Activated T-cell treated with anti-CD3 and anti-CD28 coated beads, Interleukin-2, amount 50 U/mL, for 4 hours (primary cell): ENCODE results near the gene HRCT1. TPM values are rescaled to one million over a fixed set of nuclear protein-coding genes. Genes with fewer than 3 reads are reported as not detected.

Source experiments
- ATAC-seq, 2 donors: fragments of 200-7000 bp; cut with Tn5 transposase; one replicate each; pipeline ENCODE4 v1.10.0; 2021
- DNase-seq: peaks from one replicate; pipeline ENCODE4 v3.0.0-alpha.2; 2020
- H3K27me3 Mint-ChIP-seq: one replicate; pipeline ENCODE4 v1.8.0; 2021; ENCODE audit warnings: low read depth, mixed read lengths
- H3K36me3 Mint-ChIP-seq: one replicate; pipeline ENCODE4 v1.8.0; 2022; ENCODE audit warnings: mixed read lengths; ENCODE audit not compliant: insufficient read depth
- H3K4me1 Mint-ChIP-seq: one replicate; pipeline ENCODE4 v1.8.0; 2021; ENCODE audit warnings: low read depth, mixed read lengths
- H3K4me3 Mint-ChIP-seq: one replicate; pipeline ENCODE4 v1.8.0; 2021; ENCODE audit warnings: mild to moderate bottlenecking, moderate library complexity, mixed read lengths
- H3K9me3 Mint-ChIP-seq: one replicate; pipeline ENCODE4 v1.8.0; 2021; ENCODE audit warnings: mixed read lengths
- total RNA-seq, 3 donors: library from RNA; stranded (reverse); gene quantifications; one replicate each; pipeline ENCODE4 v1.2.1, GENCODE V29; 2021

The HRCT1 gene
- total RNA-seq, 3 donors from 2014 or later = not detected

DNA sequence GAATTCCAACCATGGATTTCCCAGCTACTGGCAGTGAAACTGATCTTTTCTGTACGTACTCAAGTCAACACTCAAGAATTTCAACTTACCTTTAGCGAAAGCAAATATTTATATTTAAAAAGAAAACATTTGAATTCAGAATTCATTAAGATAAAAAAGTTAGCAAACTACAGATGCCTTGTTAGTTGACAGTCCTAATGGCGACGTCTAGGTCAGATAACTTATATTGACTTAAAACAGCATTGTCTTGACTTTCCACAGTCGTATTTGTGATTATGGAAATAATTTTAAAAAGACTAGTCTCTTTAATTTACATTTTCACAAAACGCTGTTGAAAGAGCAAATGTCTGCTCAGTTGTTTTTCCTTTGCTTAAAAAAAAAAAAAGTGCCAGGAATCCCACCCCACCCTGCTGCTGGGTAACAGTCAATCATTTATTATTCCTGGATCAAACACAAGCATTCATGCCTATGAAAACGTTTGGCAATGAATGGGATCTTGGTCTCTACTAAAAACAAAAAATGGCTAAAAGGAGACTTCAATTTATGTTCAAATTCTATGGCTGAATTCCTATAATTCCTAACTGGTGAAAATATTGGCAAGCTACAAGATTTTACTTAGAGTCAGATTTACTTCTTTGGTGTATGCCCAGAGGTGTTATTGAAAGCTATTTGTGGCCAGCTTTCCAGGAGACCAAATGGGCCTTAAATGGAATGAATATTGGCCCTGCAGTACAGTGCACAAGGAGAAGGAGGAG is 29.9 kb downstream of the HRCT1 start:
- ATAC-seq = no peak
- Mint-ChIP-seq H3K27me3 (no peaks in the 10 kb centered on the region), H3K36me3 (no peaks in the 10 kb centered on the region), H3K9me3 (peaks cover 6% of the 10 kb centered on the region), H3K4me3 (no peak overlapping the region), H3K4me1 (peaks cover 52% of the 10 kb centered on the region)
- no peak for DNase-seq

DNA sequence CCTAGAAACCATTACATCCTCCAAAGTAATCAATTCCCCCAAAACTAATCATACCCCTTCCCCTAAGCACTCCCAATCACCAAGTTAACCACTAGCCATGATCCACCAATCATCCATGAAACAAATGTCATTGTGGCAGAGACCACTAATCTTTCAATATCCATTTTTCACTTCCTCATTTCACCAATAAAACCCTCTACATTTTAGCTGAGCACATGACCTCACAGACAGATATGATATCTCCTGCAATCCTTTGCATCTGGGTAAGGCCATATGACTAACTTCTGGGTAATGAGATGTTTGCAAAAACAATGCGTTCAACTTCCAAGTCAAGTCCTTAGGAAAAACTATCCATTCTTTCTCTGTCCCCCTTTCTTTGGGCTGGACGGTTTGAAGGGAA is 31.2 kb downstream of the HRCT1 start:
- DNase-seq = no peak
- Mint-ChIP-seq H3K9me3 (peaks cover 6% of the 10 kb centered on the region), H3K4me3 (no peak overlapping the region), H3K4me1 (peaks cover 65% of the 10 kb centered on the region), H3K36me3 (no peaks in the 10 kb centered on the region), H3K27me3 (no peaks in the 10 kb centered on the region)
- no peak for ATAC-seq

- H3K4me3 Mint-ChIP-seq = no peak overlapping the region
- peaks cover 6% of the 10 kb centered on the region for H3K9me3 Mint-ChIP-seq
- H3K4me1 Mint-ChIP-seq = peaks cover 66% of the 10 kb centered on the region
- DNase-seq (no peak), ATAC-seq (peak; percentile 23 to 47)
- no peaks in the 10 kb centered on the region for H3K27me3 Mint-ChIP-seq
- no peaks in the 10 kb centered on the region for H3K36me3 Mint-ChIP-seq
Observed at GRCh38 chr9:35938474-35939356, 32.7 kb downstream of the HRCT1 start.

DNA sequence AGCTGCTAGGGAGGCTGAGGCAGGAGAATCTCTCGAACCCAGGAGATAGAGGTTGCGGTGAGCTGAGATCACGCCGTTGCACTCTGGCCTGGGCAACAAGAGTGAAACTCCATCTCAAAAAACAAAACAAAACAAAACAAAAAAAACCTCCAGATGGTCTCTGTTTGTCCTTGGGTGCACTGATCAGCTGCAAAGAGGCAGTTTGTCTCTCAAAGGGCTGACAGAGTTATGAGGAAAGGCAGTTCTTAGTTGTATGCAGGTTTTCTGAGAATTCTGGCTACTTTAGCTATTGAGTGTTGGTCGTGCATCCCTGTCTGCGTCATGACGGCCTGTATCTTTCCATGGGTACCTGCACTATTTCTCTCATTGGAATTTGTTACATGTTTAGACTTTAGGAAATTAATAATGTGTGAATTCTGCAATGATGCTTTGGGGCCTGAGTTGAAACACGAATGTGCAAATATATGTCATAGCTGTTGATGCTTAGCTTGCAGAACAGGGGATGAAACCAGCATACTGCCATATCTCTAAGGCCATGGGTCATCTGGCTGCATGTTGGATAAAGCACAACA is 33.8 kb downstream of the HRCT1 start:
- H3K4me3 Mint-ChIP-seq = no peak overlapping the region
- H3K27me3 Mint-ChIP-seq = no peaks in the 10 kb centered on the region
- H3K4me1 Mint-ChIP-seq = peaks cover 75% of the 10 kb centered on the region
- H3K36me3 Mint-ChIP-seq = no peaks in the 10 kb centered on the region
- ATAC-seq (no peak), DNase-seq (no peak)
- peaks cover 6% of the 10 kb centered on the region for H3K9me3 Mint-ChIP-seq

DNA sequence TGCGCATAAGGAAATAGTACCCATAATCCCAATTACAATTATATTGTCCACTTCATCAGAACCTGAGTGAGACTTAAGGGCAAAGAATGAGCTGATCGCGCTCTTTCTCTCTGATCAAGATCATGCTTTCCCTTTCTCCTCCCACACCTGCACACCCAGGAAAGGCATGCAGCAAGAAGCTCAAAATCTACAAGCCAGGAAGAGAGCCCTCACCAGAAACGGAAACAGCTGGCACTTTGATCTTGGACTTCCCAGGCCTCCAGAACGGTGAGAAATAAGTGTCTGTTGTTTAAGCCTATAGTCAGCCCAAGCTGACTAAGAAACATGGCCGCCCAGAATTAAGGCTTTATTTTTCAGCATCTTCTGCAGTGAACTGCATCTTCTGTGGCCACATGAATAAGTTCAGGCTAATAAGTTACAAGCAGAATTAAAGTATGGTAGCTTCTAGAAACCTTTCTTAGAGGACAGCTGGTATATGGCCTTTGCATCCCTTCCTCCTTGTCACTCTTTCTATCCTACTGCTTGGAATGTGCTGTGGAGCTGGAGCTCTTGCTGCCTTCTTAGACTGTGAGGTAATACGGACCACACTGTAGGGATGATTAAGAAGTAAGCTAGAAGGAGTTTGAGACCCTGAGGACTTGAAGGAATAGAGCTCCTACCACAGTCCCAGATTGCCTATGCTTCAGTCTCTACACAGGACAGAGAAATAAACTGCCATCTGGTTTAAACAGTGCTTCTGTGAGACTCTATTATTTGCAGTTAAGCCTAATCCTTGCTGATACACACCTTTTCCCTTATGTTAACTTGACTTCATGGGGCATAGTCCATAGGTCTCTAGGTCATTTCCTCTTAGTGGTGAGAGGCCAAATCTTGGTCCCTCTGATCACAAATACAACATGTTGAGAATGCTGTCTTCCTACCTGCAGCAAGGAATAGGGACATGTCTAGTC is 34.7 kb downstream of the HRCT1 start:
- H3K4me1 Mint-ChIP-seq = peaks cover 85% of the 10 kb centered on the region
- ATAC-seq = peak; percentile 76 to 79

DNA sequence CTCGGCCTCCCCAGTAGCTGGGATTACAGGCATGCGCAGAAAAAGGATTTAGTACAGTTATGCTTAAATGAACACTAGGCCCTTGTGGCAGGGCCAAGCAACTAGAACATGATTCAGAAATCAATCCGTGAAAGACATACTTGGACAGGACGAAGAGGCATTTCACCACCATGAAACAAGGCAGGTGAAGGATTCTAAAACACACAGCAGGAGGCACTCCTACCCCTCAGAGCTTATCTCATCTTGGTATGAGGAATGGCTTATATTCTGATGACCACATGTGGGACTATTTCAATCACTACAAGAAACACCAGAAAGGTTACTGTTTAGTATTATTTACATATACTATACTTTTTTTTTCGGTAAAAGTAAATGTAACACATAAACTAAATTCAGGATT is 36.3 kb downstream of the HRCT1 start:
- Mint-ChIP-seq H3K9me3 (peaks cover 2% of the 10 kb centered on the region), H3K4me3 (no peak overlapping the region), H3K27me3 (no peaks in the 10 kb centered on the region), H3K4me1 (peaks cover 81% of the 10 kb centered on the region), H3K36me3 (no peaks in the 10 kb centered on the region)
- ATAC-seq = no peak
- DNase-seq = no peak

More for the DNA sequence above, 34.7 kb downstream of the HRCT1 start:
- H3K36me3 Mint-ChIP-seq = no peaks in the 10 kb centered on the region
- peak overlapping the region; percentile 29 for H3K4me3 Mint-ChIP-seq
- H3K9me3 Mint-ChIP-seq = peaks cover 6% of the 10 kb centered on the region
- H3K27me3 Mint-ChIP-seq = no peaks in the 10 kb centered on the region
- DNase-seq = no peak

DNA sequence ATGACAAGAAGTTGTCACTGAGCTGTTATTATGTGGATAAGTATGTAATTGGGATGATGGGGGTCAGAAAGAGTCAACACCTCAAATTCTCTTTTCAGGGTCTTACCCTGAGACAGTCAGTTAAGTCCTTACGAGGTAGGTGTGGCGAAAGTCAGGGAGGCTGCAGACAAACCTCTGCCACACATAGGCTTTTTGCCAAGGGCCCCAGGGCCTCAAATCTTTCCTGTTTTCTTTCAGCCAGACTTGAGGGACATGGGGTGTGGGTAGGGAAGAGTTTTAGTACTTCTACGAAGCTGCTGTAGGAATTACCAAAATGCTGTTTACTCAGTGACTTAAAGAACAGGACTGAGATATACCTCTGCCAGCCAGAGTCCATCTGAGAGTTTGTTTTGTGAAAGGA is 38.2 kb downstream of the HRCT1 start:
- no peaks in the 10 kb centered on the region for H3K36me3 Mint-ChIP-seq
- peaks cover 73% of the 10 kb centered on the region for H3K4me1 Mint-ChIP-seq
- no peaks in the 10 kb centered on the region for H3K27me3 Mint-ChIP-seq
- DNase-seq (no peak), ATAC-seq (no peak)
- peak overlapping the region; percentile 3 for H3K4me3 Mint-ChIP-seq
- no peaks in the 10 kb centered on the region for H3K9me3 Mint-ChIP-seq

DNA sequence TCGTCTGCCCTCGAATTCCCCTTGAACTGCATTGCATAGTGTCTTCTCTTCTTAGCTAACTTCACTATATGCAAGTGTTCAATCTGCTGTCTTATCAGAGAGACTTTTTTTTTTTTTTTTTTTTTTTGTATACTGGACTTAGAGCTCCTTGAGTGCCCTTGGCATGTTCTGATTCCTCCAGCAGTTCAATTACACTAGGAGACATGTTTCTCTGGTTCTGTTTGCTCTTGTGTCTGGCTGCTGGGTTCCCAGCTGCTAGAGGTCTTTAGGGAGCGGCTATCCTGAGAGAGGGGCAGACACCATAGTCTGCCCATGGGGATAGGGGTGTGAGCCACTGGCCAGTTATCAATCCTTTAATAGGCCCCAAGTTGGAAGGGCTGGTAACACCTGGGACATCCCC is 38.8 kb downstream of the HRCT1 start:
- DNase-seq = no peak
- ATAC-seq = no peak
- Mint-ChIP-seq H3K4me3 (no peak overlapping the region), H3K27me3 (no peaks in the 10 kb centered on the region), H3K4me1 (peaks cover 72% of the 10 kb centered on the region), H3K9me3 (no peaks in the 10 kb centered on the region), H3K36me3 (no peaks in the 10 kb centered on the region)

DNA sequence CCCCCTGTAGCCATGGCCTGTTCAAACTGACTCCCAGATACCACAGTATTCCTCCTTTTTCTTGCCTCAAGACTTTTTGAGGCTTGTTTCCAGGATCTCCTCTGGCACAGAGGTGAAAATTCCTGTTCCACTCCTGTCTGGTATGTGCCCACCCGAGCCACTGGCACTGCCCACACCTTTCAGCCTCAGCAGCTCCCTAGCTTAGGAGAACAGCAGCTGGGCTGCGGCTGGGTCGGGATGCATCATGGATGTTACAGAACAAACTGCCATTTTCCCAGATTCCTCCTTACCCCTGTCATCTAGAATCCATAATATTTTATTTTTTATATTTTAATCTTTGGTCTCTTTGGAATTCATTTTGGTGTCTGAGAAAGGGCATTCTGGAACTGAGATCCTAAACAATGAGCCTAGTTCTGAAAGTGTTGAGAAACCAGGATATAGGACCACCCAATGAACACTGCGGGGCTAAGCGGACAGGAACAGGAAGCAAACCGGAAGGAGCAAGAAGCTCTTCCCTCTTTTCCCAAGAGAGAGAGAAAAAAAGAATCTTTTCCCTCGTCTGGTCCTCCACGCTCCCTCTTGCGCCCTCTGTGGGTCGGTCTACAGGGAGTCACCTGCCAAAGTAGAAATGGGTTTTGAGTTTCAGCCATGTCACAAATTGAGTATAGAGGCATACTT is 39.5 kb downstream of the HRCT1 start:
- H3K27me3 Mint-ChIP-seq = no peaks in the 10 kb centered on the region
- DNase-seq = peak; percentile 58
- no peaks in the 10 kb centered on the region for H3K36me3 Mint-ChIP-seq
- peaks cover 66% of the 10 kb centered on the region for H3K4me1 Mint-ChIP-seq
- ATAC-seq = peak; percentile 62 to 75
- no peaks in the 10 kb centered on the region for H3K9me3 Mint-ChIP-seq
- peak overlapping the region; percentile 2 for H3K4me3 Mint-ChIP-seq

DNA sequence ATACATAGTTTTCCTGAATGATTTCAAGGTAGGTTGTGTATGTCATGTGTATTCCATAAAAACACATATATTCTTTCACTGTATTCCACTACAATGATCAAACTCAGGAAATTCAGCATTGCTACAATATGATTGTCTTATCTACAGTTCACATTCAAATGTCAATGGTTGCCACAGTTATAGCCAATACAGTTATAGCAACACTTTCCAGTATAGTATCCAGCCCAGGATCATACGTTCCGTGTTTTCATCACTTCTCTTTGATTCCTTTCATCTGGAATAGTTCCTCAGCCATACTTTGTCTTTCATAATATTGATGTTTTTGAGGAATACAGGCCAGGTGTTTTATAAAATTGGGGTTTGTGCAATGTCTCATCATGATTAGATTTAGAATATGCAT is 42.4 kb downstream of the HRCT1 start:
- no peak for DNase-seq
- Mint-ChIP-seq H3K4me3 (no peak overlapping the region), H3K9me3 (no peaks in the 10 kb centered on the region), H3K36me3 (no peaks in the 10 kb centered on the region), H3K27me3 (peaks cover 2% of the 10 kb centered on the region), H3K4me1 (peaks cover 40% of the 10 kb centered on the region)
- no peak for ATAC-seq

GRCh38 chr9:35948901-35949318 is 42.9 kb downstream of the HRCT1 start:
- no peaks in the 10 kb centered on the region for H3K9me3 Mint-ChIP-seq
- H3K4me1 Mint-ChIP-seq = peaks cover 35% of the 10 kb centered on the region
- no peak for ATAC-seq
- peaks cover 4% of the 10 kb centered on the region for H3K27me3 Mint-ChIP-seq
- H3K4me3 Mint-ChIP-seq = no peak overlapping the region
- no peaks in the 10 kb centered on the region for H3K36me3 Mint-ChIP-seq
- DNase-seq = no peak

GRCh38 chr9:35951736-35952135 is 45.7 kb downstream of the HRCT1 start:
- Mint-ChIP-seq H3K27me3 (peaks cover 11% of the 10 kb centered on the region), H3K9me3 (no peaks in the 10 kb centered on the region), H3K36me3 (no peaks in the 10 kb centered on the region), H3K4me1 (peaks cover 19% of the 10 kb centered on the region), H3K4me3 (no peak overlapping the region)
- ATAC-seq = no peak
- no peak for DNase-seq

- H3K4me3 Mint-ChIP-seq = no peak overlapping the region
- H3K9me3 Mint-ChIP-seq = no peaks in the 10 kb centered on the region
- peaks cover 19% of the 10 kb centered on the region for H3K4me1 Mint-ChIP-seq
- DNase-seq (no peak), ATAC-seq (no peak)
- no peaks in the 10 kb centered on the region for H3K36me3 Mint-ChIP-seq
- H3K27me3 Mint-ChIP-seq = peaks cover 15% of the 10 kb centered on the region
Observed at GRCh38 chr9:35952526-35953191, 46.7 kb downstream of the HRCT1 start.
